Activated CD8-positive, alpha-beta memory T cell treated with anti-CD3 and anti-CD28 coated beads for 48 hours (primary cell): Measurements from ENCODE around the gene ARHGEF40.
A peak's percentile ranks its signal among the peaks of the same experiment; 100 is the strongest.

Experiments used
- DNase-seq, 3 experiments: peaks; one replicate each; pipeline ENCODE4 v3.0.0-alpha.2; 2020; ENCODE audit warnings: low read depth in 2 of 3, low spot score in 2 of 3

The ARHGEF40 gene

DNA sequence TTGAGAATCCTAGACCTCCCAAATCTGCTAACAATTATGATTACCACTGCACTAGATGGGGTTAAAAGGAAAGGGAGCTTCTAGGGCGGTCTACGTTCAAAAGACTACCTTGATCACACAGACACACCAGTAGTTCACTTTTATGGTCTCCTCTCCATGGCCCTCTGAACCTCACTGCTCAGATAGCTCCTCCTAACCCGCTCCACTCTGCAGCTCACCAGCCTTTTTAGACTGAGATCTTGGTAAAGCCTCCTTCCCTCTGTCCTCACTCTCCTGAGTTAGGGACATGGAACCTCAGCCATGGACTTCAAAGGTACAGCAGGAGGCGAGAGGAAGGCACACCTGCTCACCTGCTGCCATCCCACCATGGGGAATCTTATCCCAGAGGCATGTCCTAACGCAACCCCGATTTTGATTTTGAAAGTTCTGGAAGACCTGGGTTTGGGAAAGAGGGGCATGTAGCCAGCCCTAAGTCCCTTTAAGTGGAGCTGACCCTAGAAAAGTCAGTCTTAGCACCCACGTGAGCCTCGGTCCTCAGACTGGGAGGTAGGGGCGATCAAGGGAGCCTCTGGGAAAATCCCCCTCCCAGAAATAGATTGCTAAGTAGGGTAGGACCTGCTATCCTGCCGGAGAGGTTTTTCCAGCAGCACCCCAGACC is 27.0 kb downstream of the ARHGEF40 start:
- no peak for DNase-seq

- no peak for DNase-seq
Observed at GRCh38 chr14:21097636-21098075, 27.6 kb downstream of the ARHGEF40 start.

DNA sequence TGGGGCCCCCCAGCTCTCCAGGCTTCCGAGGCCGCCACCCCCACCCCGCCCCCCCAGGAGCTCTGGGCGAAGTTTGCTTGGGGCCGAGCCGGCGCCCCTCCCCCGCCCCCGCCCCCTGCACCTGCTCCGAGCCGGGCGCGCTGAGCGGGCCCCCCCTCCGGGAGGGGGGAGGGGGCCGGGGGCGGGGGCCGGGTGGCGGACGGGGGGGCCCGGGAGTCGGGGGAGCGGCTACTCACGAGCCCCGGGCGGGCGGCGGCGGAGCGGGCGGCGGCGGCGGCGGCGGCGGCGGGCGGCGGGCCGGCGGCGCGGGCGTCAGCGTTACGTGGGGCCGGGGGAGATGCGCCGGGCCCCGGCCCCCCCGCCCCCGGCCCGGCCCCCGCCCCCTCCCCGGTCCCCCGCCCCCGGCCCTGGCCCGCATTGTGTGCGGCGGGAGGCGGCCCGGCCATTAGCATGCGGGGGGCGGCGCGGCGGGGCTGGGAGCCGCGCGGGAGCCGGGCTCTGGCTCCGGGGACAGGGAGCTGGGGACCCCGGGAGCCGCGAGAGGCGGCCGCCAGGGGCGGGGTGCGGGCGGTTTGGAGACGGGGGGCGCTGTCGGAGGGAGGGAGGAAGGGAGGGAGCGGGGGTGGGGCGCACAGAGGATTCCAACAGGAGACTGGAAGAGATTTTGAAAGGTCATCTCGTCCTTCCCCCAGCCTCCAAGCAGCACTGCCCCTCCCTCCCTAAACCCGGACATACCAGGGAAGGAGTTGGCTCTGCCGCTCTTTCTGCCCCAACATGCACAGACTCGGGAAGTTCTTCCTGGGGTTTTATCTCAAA is 28.2 kb downstream of the ARHGEF40 start, which contains the start of gene ZNF219:
Gene ZNF219 (minus strand): TSS at position 580 of the 816 bp plus-strand sequence. CDS start 5,064 bp downstream, outside the sequence.
- DNase-seq = no peak

DNA sequence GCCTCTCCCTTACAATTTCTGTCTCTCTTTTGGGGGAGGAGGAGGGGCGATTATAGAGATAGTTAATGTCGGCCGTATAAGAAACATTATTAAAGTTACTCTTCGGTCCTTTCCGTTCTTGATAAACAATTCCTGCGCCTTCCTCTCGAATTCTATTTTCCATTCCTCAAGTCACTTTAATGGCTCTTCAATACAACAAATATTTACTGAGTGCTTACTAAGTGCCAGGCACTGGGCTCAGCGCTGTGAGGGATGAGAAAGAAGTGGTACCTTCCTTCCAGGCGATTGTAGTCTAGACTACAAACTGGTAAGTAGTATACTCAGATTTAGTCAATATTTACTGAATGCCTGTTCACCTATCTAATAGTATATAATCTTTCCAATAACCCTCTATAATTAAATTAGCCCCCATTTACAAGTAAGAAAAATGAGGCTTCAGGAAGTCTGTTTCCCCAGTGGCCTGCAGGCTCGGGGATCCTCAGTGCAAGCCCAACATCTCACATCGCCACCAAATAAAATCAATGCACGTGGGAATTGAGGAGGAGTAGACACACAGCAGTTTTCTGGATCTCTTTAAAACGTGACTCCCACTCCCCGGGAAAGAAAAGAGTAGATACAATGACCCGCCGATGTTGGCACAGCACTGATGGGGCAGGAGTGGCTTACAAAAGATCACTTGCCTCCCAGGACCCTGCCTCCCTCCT is 28.9 kb downstream of the ARHGEF40 start:
- DNase-seq = no peak

- no peak for DNase-seq
Observed at GRCh38 chr14:21099596-21099985, 29.5 kb downstream of the ARHGEF40 start.

- DNase-seq = no peak
Observed at GRCh38 chr14:21100931-21101330, 30.8 kb downstream of the ARHGEF40 start, which contains the start of gene TMEM253. Gene TMEM253, plus strand, starts transcription at chr14:21101066. Its CDS starts 278 bp downstream, at chr14:21101344.

DNA sequence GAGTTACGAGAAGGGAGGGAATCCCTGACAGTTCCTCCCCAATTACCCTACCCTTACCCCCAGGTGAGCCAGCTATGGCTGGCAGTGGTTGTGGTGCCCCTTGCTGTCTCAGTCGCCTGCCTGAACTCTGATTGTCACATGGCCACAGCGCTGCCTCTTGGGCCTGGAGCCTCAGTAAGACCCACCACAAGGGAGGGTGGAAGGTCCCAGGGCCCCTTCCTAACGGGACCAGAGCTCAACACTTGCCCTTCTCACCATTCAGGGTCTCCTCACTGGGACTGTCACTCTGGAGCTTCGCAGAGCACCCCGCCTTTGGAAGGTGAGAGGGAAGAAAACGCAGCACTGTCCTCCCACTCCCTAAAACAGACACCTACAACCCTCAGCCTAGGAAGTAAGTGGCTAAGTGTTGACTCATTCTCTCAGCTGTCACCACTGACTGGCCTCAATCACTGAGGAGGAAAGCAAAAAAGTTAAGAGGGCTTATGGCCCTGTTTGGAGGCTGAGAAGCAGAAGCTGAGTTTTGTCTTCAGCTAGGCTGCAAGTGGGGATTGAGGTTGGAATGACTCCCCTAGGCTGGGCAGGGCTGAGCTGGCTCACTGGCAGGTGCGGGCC is 31.8 kb downstream of the ARHGEF40 start:
- no peak for DNase-seq

DNA sequence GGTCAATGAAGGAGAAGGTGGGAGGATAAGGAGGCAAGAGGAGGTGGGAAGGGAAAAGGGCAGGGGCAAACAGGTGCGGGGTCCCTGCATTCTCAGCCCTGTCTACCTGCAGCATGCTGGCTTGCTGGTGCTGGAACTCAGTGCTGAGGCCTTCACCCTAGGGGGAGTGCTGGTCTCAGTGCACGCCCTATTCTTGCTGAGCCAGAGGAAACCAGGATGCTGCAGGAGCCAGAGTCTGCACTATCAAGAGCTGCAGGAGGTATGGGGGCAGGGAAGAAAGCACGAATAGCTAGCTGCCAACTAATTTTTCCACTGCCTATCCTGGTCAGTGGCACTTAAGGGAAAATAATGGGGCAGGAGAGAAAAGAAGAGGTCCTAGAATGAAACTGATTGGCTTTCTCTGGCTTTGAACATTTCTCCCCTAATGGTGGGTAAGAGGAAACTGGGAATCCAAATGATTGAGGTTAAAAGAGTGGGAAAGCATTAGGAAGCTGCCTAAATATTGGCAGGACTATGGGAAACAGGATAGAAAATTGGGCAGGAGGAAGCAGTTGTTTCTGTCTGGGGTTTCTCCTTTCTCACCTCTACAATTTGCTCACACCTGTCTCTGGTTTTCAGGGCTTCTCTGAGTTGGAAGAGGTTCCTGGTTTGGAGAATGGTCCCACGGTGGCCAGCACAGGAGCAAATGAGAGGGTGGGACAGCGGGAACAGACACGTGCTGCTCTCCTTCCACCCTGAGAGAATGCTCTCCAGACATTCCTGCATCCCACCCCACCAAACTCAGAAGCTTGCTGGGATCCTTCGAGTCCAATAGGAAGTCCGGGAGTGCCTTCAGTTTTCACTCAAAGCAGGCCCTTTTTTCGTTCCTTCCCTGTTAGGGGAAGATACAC is 32.7 kb downstream of the ARHGEF40 start:
- DNase-seq = no peak

DNA sequence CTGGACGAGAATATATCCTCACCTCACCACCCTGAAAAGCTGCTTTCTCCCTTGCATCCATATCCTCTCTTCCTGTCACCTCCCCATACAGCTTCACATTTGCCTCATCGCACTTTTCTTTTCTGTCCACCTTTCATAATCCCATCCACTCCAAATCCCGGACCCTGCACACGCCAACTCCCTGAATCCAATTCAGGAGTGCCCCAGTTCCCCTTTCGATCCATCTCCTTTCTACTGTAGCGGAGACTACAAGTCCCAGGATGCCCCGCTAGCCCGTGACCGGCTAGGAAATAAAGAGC is 33.3 kb downstream of the ARHGEF40 start:
- no peak for DNase-seq

DNA sequence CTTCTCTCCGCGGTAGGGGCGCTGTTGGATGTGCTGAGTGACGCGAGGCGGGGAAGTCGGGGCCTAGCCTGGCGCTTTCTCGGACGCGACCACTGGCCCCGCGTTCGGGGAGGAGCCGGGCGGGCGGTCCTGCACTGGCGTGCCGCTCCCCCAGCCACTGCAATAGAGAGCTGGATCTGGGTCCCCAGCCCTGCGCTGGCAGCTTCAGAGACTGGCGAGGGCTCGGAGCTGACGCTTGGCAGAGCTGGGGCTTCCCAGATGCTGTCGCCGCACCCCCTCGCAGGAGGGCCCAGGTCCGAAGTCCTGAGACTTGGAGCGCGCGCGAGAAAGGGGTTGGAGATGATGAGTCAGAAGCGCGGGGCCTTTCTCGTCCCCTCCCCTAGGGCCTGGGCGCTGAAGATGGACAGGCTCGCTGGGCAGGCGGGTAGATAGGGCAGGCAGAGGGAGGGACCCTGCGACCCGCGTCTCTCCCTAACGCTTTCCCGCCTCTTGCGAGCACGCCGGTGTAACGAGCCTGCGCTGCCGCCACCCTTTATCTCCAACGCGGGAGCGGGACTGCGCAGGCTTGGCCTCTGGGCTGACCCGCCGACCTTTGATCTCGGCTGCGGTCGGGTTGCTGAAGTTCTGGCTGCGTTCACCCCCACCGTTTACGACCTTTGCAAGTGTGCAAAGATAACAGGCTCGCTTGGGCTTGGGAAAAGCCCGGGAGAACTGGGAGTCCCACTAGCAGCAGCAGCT is 33.8 kb downstream of the ARHGEF40 start:
- DNase-seq = peak; percentile 83 to 93 (median 86)

DNA sequence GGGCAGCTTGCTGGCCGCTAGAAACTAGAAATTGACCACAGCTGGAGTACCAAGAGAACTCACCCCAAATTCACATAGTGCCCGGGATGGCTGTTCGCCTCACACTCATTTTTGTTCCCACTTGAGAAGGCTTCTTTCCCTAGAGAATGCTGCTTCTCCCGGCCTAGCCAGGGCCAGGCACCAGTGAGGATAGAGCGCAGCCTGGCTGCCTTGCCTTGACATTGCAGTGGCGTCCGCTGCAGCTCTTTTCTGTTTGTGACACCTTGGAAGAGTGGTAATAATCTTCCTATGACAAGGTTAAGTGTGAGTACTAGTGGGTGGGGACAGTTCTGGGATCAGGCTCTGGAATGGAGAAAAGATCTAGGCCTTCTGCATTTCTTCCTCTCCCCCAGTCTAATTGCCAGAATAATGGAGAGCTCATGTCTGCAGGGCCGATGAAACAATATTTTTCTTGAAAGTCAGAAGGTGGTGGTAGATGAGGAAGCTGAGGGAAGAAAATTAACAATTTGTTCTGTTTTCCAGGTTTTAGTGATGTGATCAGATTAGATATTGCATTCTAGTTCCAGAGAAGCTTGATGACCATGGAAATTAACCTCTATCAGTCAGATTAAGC is 34.5 kb downstream of the ARHGEF40 start:
- no peak for DNase-seq

GRCh38 chr14:21105095-21105494 is 35.0 kb downstream of the ARHGEF40 start:
- DNase-seq = no peak

DNA sequence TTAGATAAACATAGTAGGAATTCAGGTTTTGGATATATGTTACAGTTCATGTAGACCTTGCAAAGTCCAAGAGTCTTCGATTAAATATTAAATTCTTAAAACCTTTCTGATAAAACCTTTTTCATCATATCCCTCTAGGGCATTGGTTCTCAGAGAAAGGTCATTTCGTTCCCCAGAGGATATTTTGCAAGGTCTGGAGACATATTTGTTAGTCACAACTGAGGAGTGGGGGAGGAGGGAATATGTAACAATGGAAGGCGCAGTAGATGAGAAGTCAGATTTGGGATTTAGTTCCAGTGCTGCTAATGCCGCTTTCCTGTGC is 36.0 kb downstream of the ARHGEF40 start:
- no peak for DNase-seq

DNA sequence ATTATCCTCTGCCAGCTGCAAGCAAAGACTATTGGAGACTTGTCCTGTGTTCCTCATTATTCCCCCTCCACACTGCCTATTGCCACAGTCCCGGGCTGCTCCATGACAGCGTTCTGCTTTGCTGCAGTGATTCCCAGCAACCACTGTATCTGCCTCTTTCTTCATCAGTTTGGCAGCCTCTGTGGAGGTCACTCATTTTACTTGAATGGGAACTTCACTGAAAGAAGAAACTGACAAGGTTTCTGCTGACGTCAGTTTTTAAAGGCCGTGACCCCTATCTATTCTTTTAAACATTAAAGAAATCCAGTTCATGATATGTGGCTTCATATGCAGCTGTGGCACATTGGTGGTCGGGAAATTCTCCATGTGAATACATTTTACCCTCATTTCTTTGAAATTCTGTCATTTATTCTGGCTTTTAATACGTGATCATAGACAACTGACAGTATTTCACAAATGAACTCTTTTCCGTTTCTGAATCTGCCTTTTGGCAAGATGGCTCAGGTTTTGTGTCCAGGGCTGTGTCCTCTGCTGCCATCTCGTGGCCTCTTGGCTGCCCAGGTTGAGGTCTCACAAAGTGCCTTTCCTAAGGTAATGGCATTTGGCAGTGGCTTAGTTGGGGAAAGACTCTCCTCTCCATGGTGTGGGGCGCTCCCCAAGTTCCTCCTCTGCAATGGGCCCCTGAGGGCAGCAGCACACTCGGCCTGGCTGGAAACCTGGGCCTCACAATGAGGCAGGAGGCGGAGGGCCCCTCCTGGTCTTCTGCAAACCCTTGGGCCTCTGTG is 36.6 kb downstream of the ARHGEF40 start:
- peak in 1 of 3 experiments; percentile 45 for DNase-seq

DNA sequence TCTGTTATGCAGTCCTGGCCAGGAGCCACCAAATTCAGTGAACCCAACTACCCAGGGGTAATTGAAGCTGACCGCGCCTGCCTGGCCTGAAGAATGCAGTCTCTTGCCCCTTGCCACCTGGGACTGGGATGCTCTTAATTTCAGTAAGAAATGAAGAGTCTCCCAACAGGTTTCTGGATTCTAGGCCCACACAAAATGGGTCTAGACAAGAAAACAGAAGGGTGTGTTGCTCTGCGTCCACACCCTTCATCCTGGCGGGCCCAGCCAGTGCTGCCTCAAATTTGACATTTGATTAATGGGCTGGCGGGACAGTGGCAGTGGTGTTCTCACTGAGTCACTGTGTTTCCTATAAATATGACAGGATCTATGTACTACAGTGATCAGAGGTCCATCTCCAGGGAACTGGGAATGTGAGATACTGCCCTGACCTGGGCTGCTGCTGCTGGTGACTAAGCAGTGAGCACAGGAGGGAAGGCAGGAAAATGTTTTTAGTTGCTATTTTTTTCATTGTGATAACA is 37.2 kb downstream of the ARHGEF40 start:
- no peak for DNase-seq

DNA sequence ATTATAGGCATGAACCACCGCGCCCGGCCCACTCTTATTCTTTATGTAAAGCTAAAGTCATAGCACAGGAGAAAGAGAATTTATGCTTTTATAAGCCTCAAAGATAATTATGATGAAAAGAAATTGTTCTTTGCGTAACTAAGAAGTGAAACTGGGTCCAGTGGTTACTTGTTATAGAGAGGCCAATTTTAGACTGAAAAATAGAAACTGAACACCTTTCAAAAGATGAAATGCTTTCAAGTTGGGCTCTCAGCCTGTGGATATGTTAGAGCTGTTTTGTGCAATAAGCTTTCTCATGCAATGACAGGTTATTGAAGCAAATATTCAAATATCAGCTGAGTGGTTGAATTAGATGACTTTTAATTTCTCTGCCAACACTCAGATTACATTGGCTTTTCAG is 38.7 kb downstream of the ARHGEF40 start:
- no peak for DNase-seq

DNA sequence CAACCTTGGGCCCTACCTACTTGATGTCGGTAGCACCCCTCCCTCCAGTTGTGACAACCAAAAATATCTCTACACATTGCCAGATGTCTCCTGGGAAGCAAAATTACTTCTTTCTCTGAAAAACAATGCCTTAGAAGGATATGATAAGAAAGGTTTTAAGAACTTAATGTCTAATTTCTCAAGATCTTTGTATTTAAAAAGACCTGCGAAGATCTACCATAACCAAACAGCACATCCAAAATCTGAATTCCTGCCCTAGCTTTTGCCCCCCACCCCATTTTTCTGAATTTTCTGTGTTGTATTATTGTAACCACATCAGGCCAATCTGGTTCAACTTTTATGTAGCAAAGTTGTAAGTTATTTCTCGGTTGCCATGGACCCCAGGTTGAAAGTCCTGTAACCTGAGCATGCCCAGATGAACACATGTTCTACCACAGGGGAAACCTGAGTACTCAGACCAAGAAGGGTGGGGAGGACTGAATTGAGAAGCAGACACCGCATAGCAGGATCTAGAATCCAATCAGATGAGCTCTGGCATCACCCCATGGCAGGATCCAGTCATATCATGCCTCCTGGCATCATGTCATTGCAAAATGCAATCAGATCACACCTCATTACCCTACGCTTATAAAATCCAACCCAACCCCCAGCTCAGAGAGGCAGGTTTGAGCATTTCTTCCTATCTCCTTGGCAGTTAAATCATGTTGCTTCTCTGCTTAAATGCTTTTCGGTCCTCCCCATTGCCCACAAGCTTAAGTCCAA is 39.5 kb downstream of the ARHGEF40 start:
- no peak for DNase-seq

DNA sequence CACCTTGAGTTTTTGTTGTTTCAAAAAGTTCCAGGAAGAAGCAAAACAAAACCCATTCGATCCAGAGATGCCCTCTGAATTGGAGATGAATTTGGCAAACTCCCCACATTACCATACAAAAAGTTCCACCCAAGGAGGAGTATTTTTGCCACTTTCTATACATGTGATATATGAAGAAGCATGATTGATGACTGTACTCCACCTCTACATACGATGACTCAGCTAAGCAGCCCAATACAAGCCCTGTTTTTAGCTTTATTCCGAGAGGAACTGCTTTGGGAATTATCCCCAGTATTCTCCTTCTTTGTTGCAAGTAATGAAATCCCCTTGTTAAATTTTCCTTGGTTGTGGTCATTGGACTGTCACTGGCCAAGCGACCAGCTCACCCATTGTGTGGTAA is 42.2 kb downstream of the ARHGEF40 start:
- DNase-seq = no peak
